Hematopoietic multipotent progenitor cell treated with erythropoietin and hydrocortisone succinate and interleukin-3 and kit ligand, for 4 days (in vitro differentiated cells): ENCODE data around the gene DYNLRB1.
"Not testable (repeated sequence)": the region's sequence is repeated elsewhere in the genome, so short reads cannot be mapped to it uniquely, and the experiment has no call there.

Experiments
- DNase-seq: peaks from one replicate; pipeline ENCODE4 v3.0.0-alpha.2; 2015

DYNLRB1 gene

DNA sequence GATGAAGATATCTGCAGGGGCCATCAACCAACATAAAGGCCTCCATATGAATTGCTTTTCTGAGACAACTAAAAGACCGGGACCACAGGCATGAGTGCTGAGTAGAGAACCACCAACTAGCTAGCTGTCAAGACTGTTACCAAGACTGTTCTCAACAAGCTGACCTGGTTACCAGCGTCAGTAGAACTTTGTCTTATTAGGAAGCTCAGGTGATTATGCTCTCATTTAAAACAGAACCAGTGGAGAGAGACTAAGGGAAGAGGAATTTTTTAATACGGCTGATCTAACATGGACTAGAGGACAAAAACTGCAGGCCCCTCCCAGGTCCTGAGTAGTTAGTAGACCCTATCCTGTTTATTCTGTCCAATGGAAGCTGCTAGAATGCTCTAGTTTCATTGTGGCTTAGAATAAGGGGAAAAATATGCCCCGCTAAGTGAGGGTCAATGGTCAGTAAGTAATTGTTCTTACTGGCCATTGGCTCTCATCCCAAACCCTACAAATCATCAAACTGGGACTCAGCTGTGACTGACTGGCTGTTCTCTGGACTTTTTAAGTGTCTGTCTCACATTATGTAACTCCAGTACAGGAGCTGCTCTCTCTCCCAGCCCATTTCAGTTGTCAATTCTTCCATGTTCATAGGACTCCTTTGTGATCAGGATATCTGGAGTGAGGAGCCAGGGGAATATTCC is 3.8 kb upstream of the DYNLRB1 start:
- no peak for DNase-seq

DNA sequence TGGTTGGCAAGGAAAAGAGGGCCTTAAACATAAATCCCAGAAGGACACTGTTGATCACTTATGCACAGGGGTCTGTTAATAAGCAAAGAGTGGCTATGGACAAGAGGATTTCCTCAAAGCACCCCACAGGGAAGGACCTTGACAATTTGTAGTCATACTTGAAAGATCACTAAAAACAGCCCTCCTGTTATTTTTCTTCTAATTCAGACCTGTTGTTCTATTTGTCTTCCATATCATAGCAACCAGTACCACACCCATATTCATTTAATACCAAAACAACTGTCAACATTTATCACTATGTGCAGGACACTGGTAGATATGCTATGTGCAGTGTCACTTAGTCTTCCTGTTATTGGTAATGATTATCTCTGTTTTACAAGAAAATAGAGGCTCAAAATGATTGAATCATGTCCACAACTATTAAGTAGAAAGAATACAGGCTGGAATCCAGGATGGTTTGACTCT is 3.2 kb upstream of the DYNLRB1 start:
- peak; percentile 71 for DNase-seq

DNA sequence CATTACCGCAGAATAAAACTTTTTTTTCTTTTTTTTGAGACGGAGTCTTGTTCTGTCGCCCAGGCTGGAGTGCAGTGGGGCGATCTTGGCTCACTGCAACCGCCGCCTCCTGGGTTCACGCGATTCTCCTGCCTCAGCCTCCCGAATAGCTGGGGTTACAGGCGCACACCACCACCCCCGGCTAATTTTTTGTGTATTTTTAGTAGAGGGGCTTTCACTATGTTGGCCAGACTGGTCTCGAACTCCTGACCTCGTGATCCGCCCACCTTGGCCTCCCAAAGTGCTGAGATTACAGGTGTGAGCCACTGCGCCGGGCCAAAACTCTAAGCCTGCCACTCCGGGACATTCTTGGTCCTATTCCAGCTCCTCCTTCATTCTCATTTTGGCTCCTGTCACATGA is 2.2 kb upstream of the DYNLRB1 start:
- DNase-seq: not testable (repeated sequence)

DNA sequence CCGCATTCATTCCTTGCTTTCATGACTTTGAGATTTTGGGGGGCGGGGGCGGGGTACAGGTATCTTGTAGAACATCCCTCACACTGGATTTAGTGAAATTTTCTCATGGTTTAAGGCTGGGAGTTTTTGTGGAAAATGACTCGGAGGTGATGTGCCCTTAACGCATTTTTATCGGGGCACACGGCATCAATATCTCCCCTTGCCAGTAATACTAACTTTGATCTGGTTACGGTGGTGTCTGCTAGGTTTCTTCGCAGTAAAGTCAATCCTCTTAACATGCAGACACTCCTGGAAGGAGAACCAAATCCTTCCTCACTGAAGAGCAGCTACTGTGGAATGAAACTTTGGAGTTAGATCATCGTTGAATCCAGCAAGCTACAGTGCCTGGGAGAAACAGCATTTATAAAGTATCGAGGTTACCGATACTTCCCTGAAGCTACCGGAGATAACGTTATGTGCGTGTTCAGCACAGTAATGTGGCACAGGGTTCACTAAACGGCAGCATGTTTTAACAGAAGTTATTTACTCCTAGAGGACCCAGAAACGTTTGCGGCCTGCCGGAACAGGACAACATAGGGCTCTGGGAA is 1.2 kb upstream of the DYNLRB1 start:
- DNase-seq: no peak

DNA sequence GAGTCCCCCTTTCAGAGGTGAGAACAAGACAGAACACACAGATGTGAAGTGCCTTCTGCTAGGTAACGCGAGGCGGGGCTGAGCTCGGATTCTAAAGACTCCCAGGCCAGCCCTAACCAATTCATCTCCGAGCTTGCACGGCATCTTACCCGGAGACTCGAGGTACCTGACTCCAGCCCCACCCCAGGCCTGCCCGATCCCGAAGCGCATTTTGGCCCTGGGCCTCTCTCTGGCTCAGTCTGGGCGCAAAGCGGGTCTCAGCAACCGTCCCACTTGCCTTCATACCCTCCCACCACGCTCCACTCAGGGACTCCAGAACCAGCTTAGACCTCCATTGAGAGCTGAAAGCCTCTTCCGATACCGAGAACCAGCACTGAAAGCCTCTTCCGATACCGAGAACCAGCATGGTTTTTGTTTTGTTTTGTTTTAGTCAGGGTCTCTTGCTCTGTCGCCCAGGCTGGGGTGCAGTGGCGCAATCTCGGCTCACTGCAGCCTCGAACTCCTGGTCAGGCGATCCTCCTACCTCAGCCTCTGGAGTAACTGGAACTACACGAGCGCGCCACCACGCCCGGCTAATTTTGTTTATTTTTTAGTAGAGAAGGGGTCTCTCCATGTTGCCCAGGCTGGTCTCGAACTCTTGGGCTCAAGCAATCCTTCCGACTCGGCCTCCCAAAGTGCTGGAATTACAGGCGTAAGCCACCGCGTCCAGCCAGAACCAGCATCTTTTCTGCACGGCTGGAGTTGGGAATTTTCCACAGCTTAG is 557 bp upstream of the DYNLRB1 start:
- DNase-seq: peak; percentile 87

DNA sequence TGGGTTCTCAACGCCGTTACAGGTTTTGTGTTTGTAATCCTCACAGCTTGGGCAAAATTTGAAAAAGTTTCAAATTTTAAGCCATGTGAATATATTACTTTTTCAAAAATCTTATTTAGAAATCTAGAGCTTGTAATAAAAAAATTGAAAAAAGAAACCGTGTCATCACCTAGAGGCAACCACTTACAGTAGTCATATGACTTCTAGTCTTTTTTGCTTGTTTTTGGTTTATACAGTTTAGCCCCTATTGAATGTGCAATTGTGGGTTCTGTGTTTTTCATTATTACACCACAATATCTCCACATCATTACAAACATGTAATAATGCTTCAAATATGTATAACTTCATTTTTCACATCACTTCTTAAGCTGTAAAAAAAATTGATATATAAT is 888 bp downstream of the DYNLRB1 start:
- DNase-seq: no peak

DNA sequence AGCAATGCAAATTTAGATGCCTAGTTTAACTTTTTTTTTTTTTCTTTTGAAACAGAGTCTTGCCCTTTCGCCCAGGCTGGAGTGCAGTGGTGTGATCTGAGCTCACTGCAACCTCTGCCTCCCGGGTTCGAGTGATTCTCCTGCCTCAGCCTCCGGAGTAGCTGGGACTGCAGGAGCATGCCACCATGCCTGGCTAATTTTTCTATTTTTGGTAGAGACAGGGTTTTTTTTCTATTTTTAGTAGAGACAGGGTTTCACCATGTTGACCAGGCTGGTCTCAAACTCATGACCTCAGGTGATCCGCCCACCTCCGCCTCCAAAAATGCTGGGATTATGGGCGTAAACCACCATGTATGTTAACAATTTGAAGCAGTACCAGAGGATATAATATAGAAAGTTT is 2.6 kb downstream of the DYNLRB1 start:
- not testable (repeated sequence) for DNase-seq

DNA sequence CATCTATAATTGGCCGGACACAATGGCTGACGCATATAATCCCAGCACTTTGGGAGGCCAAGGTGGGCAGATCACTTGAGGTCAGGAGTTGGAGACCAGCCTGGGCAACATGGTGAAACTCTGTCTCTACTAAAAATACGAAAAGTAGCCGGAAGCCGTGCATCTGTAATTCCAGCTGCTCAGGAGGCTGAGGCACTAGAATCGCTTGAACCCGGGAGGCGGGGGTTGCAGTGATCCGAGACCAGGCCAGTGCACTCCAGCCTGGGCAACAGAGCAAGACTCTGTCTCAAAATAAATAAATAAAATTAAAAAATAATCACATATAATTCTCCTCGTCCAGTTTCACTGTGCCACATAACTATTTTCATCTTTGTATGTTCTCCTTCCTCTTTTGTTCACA is 3.6 kb downstream of the DYNLRB1 start:
- DNase-seq: not testable (repeated sequence)

DNA sequence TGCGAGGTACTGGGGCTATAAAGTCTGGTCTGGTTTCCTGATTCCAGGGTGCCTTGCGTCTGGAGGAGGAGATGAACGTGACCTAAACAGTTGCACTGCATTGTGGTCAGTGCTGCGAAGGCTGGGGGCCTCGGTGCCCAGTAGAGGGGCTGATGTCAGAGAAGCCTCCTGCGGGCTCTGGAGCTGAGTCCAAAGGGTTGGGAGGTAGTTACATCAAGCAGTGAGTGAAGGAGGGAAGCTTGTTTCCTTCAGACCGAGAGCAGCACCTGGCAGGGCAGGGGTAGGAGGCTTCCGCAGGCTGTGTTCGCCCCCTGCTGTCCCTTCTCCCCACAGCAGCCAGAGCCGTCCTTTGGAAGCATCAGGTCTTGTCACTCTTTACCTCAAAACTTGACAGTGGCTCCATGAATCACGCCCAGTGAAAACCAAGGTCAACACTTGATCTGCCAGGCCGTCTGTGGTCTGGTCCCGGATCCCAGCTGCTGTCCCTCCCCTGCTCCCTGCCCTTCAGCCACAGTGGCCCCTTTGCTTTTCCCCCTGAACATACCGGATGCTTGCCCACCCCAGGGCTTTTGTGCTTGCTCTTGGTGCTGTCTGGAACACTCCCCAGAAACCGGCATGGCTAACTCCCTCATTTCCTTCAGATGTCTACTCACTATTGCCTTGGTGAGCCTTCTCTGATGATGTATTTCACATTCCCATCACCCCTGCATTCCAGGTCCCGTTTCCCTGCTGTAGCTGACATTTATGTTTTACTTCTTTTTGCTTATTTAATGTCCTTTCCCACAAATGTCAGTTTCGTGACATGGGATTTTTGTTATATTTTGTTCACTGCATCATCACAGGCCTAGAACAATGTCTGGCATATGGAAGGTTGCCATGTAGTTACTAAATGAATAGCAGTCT is 7.0 kb downstream of the DYNLRB1 start:
- peak; percentile 78 for DNase-seq

DNA sequence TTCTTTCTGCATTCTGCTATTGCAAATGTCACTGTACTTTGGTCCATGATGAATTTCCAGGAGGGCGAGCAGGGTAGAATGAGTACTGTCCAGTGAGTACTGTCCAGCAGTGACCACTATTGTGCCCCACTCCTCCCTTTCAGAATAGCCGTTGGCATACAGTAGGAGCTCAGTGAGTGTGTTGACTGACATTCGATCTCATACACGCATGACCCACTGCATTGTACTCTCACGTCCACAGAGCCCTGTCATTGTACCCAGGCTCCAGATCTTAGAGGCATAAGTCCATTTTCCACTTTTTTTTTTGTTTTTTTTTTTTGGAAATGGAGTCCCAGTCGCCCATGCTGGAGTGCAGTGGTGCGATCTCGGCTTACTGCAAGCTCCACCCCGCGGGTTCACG is 8.2 kb downstream of the DYNLRB1 start:
- DNase-seq: no peak

DNA sequence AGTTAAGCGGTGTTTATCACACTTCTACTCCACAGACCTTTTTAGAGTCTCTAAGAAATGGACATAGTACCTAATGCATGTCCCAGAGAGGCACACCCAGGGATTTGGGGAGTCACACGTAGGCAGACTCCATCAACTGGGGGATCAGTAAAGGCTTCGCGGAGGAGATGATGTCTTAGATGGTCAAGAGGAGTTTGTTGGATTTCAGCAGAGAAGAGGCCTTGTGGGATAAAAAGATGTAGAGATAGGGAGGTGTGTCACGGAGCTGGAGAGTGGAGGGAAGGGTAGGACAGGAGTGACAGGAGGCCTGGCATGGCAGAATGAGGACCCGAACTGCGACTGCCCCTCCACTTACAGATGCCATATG is 9.1 kb downstream of the DYNLRB1 start:
- DNase-seq: no peak

DNA sequence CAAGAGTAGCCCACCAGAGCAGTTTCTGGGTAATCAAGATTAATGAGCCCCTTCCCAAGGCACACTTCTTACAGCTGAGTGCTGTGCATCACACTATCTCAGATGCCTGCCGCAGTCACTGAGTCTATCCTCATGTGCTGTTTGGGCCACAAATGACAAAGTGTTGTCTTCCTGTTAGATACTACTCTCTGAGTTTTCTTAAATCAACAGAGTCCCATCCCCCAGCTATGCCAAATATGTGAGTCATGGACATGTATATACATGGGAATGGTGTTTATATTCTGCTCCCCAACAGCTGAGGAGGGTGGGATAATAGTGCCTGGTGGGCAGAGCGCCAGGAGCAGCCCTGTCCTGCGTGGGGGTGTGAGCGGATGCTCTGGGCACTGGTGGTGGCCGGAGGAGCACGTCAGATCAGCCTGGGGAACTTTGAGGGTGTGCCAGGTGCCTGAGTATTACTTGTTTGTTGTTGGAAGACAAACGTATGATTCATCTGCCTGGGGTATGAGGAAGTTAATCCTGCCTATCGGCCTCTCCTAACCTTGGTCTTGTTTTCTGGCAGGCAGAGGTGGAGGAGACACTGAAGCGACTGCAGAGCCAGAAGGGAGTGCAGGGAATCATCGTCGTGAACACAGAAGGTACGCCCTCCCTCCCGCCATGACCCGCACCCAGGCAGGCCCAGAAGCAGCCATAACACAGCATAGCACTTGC is 9.6 kb downstream of the DYNLRB1 start:
- no peak for DNase-seq

DNA sequence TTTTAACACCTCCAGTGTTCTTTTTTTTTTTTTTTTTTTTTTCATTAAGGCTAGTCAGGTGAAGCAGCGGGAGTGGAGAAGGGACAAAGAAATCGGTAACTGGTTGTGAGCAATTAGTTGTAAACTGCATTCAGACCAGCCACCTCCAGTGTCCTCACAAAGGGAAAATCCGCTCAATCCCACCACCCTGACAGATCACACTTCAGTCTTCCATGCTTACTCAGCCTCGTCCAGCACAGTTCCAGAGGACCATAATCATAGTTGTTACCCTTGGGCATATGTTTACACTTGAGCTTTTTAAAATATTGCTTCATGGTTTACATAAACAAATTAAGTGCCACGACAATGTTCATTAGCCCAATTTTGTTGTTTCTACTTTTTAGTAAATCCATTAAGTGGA is 10.2 kb downstream of the DYNLRB1 start:
- DNase-seq: no peak

DNA sequence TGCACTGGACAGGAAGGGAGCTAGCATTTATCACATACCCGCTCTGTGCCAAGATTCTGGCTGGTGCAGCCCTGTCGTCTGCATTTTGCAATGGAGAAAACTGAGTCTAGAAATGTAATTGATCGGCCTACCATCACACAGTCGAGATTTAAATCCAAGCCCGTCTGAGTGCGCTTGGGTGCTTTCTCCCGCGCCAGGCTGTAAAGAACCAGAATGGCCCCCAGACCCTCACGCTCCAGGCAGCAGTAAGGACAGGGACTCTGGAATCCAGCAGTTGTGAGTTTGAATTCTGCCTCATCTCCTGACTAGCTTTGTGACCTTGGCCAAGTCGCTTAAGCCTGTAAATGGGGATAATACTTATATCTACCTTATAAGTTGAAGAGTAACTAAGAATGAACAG is 10.8 kb downstream of the DYNLRB1 start:
- no peak for DNase-seq

DNA sequence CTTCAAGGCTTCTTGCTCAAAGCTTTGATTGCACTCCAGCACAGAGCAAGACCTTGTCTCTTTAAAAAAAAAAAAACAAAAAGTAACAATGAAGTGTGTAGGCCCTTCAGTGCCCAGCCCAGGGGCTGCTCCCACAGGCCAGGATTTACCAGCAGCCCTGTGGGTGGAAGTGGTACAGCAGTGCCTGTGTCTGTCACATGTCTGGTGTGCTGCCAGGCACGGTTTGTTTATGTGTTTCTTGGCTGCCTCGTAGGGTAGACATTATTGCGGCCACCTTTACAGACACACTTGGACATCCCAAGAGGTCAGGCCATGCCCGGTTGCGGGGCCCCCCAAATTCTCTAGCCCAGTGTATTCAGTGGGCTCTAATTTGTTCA is 12.7 kb downstream of the DYNLRB1 start:
- no peak for DNase-seq

DNA sequence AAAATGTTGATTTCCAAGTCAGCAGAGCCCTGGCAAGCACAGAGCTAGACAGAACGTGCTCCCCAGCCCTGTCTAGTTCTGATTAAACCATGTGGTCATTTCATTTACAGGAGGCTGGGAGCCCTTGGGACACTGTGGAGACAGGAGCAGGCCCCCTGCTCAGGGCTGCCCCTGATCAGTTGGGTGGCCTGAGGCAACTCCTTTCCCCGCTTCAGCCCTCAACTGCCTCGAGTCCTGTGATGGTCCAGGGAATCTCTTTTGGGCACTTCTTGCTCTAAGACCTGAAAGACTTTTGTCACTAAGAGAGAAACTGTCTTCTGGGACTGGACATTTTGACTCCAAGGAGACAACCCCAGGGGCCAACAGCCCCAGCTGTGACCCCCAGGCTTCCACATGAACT is 13.5 kb downstream of the DYNLRB1 start:
- no peak for DNase-seq

DNA sequence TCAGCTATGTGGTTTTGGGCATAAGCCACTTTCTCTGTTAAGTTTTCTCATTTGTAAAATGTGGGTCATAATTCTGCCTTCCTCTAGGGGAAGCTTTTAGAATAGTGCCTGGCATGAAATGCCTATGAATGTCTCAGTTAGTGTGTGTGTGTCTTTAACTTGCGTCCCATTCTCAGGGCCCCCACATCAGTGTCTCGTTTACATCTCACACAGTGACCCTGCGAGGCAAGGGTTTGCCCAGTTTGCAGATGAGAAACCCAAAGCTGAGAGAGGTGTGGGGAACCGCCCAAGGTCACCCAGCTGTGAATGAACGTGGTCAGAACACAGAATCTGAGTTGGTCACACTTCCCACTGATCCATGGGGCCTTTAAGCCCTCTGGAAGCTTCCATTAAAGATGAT is 14.1 kb downstream of the DYNLRB1 start:
- DNase-seq: peak; percentile 24

DNA sequence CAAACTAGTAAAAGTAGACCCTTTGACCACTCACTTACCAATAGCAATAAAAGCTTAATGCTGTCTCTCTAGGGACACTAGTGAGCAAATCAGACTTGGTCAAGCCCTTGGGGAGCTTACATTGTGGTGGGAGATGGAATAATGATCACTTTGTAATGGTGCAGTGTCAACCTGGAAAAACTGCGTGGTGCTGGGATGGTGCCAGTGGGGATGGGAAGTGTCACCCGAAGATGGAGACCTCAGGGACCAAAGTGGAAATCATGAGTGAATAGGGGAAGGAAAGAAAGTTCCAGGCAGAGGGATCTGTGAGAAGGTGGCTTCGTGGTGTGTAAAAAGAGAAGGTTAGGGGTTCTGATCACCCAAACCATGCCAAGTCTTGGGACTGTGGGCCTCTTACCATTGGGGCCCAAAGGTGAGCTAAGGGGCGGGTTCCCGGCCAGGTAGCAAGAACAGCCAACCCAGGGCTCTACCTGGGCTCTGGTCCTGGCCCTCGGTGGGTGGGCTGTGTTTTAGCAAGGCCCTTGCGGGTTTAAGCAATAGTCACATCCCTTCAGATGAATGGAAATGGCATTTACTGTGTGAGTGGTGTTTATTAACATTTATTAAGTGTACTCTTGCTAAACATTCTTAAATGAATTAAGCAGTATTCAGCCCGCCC is 15.5 kb downstream of the DYNLRB1 start:
- no peak for DNase-seq

DNA sequence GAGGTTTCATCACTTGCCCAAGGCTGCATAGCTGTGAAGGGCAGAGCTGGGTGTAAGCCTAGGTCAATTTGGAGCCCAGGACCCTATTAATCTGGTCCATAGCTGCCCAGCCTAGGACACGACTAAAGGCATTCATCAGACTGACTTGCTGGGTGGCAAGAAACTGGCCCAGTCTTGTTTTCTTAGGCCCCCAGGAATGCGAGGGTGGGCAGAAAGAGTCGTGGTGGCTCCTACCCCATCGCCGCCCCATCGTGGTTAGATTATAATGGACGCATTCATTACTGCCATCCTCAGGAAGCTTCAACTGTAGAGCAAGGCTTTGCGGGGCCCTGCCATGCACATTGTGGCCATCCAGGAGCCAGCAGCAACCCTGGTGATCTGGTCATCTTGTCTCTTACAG is 16.1 kb downstream of the DYNLRB1 start:
- DNase-seq: no peak

DNA sequence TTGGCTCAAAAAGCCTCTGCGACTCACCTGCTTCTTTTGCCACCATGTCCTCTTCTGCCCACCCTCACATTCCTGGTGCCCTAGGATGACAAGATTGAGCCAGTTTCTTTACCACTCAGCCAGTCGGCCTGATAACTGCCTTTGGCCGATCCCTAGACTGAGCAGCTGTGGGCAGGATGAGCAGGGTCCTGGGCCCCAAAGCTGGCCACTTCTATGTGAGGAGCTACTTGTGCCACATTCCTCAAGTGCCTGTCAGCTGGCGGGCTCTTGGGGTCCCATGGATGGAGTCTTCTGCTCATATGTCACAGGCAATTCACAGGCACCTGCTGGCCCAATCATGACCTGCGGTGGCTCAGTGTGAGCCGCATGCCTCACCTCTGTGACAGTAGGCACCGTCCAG is 16.5 kb downstream of the DYNLRB1 start:
- DNase-seq: no peak

DNA sequence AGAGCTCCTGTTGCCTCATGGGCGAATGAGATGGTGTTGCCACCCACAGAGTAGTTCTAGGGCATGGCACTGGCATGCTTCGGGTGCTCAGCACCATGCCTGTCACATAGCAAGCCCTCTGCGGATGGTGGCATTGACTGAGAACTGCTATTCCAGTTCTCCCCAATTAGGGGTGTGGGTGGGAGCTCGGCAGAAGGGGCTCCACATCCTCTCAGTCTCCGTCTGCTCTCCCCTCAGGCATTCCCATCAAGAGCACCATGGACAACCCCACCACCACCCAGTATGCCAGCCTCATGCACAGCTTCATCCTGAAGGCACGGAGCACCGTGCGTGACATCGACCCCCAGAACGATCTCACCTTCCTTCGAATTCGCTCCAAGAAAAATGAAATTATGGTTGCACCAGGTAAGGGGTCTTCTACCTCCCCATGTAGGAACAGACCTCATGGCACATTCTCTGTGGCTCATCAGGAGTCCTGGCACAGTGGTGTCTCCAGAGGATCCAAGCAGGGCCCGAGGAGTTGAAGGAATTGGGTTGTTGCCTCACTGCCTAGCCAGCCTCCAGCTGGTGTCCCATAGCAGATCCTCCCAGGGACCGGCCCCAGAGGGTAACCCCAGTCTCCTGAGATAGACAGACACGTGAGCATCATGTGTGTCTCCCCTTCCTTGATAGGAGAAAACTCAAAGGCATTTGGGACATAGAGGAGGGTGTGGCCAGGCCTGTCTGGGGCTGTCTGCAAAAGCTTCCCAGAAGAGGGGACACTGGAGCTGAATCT is 18.4 kb downstream of the DYNLRB1 start:
- no peak for DNase-seq
